Measurements from ENCODE around the gene CHRND.

CHRND gene

GRCh38 chr2:232577841-232578240 is 51.9 kb downstream of the CHRND start:
- no peak for DNase-seq

GRCh38 chr2:232578626-232579025 is 52.7 kb downstream of the CHRND start:
- DNase-seq, result no peak

GRCh38 chr2:232580648-232580981 is 54.7 kb downstream of the CHRND start:
- DNase-seq, result no peak

GRCh38 chr2:232581725-232582124 is 55.8 kb downstream of the CHRND start:
- no peak for DNase-seq

GRCh38 chr2:232584238-232584637 is 58.3 kb downstream of the CHRND start:
- no peak for DNase-seq
